A673 (cell line): ENCODE data around the gene MARVELD3. TPM values are rescaled to one million over a fixed set of nuclear protein-coding genes. Genes with fewer than 3 reads are reported as not detected.
"Not testable (repeated sequence)": the region's sequence is repeated elsewhere in the genome, so short reads cannot be mapped to it uniquely, and the experiment has no call there.

Experiments used
- Bru-seq: library from RNA; stranded (reverse); fragments of 400-500 nt; gene quantifications from one replicate; lab custom pipeline; 2021; lab: Mats Ljungman, UMichigan
- BruChase-seq, 2 experiments: library from RNA; stranded (reverse); fragments of 400-500 nt; gene quantifications; one replicate each; lab custom pipeline; 2021; lab: Mats Ljungman, UMichigan
- BruUV-seq: library from RNA; stranded (reverse); fragments of 400-500 nt; replicated peaks from 2 replicates; lab custom pipeline; 2021; lab: Mats Ljungman, UMichigan
- CTCF ChIA-PET: fragments of 300-600 bp; sonication (Branson Sonifier 250); formaldehyde crosslinking; loops from one replicate; lab custom pipeline; 2022; ENCODE audit warnings: antibody characterized with exemption; lab: Charles Lee
- POLR2A ChIA-PET: fragments of 300-600 bp; sonication (Branson Sonifier 250); formaldehyde crosslinking; loops from one replicate; lab custom pipeline; 2022; ENCODE audit warnings: antibody characterized with exemption; ENCODE audit not compliant: low non-redundant PET; lab: Charles Lee
- DNase-seq: peaks from one replicate; pipeline ENCODE4 v3.0.0-alpha.2; 2015; ENCODE audit warnings: low spot score
- H3K27ac ChIP-seq: fragments of 200-600 bp; sonication (generic); 2 replicates; pipeline ENCODE4 v1.5.1; 2016; ENCODE audit warnings: mixed run types, low read depth, mild to moderate bottlenecking, mixed read lengths, antibody characterized with exemption, low read length; ENCODE audit not compliant: poor library complexity, severe bottlenecking
- H3K27me3 ChIP-seq: fragments of 200-600 bp; sonication (generic); replicated peaks from 2 replicates; pipeline ENCODE4 v1.6.1; 2017; ENCODE audit warnings: mixed run types, low read depth, mild to moderate bottlenecking, mixed read lengths, antibody characterized with exemption, low read length; ENCODE audit not compliant: insufficient read depth, poor library complexity
- H3K36me3 ChIP-seq: fragments of 200-600 bp; sonication (generic); 2 replicates; pipeline ENCODE4 v1.6.1; 2016; ENCODE audit warnings: mixed run types, mild to moderate bottlenecking, mixed read lengths, antibody characterized with exemption, low read length; ENCODE audit not compliant: insufficient read depth, poor library complexity, severe bottlenecking
- H3K4me1 ChIP-seq: fragments of 200-600 bp; sonication (generic); 2 replicates; pipeline ENCODE4 v1.6.1; 2017; ENCODE audit warnings: mixed run types, mild to moderate bottlenecking, mixed read lengths, antibody characterized with exemption, low read length; ENCODE audit not compliant: insufficient read depth, poor library complexity, severe bottlenecking
- H3K4me3 ChIP-seq: fragments of 200-600 bp; sonication (generic); 2 replicates; pipeline ENCODE4 v1.5.1; 2016; ENCODE audit warnings: low read depth, mixed run types, mild to moderate bottlenecking, mixed read lengths, low read length; ENCODE audit not compliant: poor library complexity, severe bottlenecking
- H3K9me3 ChIP-seq: fragments of 200-600 bp; sonication (generic); 2 replicates; pipeline ENCODE4 v1.6.1; 2016; ENCODE audit warnings: mixed run types, low read depth, mild to moderate bottlenecking, mixed read lengths, antibody characterized with exemption, low read length; ENCODE audit not compliant: poor library complexity, severe bottlenecking
- EZH2 ChIP-seq: fragments of 200-600 bp; sonication (generic); IDR thresholded peaks from 2 replicates; pipeline ENCODE4 v1.6.1; 2017; ENCODE audit warnings: borderline replicate concordance, low read depth, mild to moderate bottlenecking, mixed read lengths, antibody characterized with exemption, low read length; ENCODE audit not compliant: poor library complexity, severe bottlenecking
- intact Hi-C: fragments of 100-400 bp; cut with micrococcal nuclease; formaldehyde crosslinking; loops from one replicate; pipeline ENCODE4 v1.10.0; 2022; ENCODE audit not compliant: unreplicated experiment
- long read RNA-seq: library from polyadenylated mRNA; stranded (forward); transcript quantifications from one replicate; pipeline ENCODE4 v2.0.0, GENCODE V29; 2022
- total RNA-seq: library from RNA; stranded (reverse); gene quantifications from 2 replicates; pipeline ENCODE4 v1.2.3, GENCODE V29; 2021
- TF ChIP-seq, protein P1 (sequence below): fragments of 300-800, 200-600 bp; sonication (generic); conservative IDR thresholded peaks from 2 replicates; pipeline ENCODE4 v1.5.1; 2017; ENCODE audit warnings: low read depth, mild to moderate bottlenecking, antibody characterized with exemption, low read length, moderate library complexity, mixed read lengths

Gene MARVELD3, protein sequence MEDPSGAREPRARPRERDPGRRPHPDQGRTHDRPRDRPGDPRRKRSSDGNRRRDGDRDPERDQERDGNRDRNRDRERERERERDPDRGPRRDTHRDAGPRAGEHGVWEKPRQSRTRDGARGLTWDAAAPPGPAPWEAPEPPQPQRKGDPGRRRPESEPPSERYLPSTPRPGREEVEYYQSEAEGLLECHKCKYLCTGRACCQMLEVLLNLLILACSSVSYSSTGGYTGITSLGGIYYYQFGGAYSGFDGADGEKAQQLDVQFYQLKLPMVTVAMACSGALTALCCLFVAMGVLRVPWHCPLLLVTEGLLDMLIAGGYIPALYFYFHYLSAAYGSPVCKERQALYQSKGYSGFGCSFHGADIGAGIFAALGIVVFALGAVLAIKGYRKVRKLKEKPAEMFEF
- total RNA-seq, result 1.4 and 1.5 TPM in 2 replicates
- percentile 34 among the genes with signal in this experiment for Bru-seq, nascent RNA
- BruChase-seq, experiment 1, labeled RNA remaining after a 2-hour chase, result percentile 33 among the genes with signal in this experiment
- BruChase-seq, experiment 2, labeled RNA remaining after a 6-hour chase, result percentile 39 among the genes with signal in this experiment
- long read RNA-seq, partial matches to known transcripts, result 0 of 5 reads
- long read RNA-seq, other reads (novel, unspliced or antisense), result 1 of 5 reads

DNA sequence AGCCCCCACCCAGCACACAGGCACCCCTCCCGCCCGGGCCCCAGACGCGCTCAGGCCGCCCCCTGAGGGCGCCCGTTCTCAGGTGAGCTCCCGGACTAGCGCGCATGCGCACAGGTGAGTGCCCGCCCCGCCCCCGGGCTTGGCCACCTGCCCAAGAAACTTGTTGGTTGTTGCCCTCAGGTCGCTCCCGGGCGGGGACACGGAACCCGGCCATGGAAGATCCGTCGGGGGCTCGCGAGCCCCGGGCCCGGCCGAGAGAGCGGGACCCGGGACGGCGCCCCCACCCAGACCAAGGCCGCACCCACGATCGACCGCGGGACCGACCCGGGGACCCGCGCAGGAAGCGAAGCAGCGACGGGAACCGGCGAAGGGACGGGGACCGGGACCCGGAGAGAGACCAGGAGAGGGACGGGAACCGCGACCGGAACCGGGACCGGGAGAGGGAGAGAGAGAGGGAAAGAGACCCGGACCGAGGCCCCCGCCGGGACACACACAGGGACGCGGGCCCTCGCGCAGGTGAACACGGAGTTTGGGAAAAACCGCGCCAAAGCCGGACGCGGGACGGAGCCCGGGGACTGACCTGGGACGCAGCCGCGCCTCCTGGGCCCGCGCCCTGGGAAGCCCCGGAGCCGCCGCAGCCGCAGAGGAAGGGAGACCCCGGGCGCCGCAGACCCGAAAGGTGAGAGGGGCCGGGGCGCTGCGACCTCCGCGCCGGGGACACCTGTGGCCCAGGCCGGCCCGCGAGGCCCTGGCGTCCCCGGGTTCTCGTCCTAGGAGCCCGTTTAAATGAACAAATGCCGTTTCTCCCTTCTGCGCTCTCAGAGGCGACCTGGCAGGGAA lies at the start of gene MARVELD3:
Gene MARVELD3 (plus strand): TSS at position 167 of the 840 bp plus-strand sequence. CDS start 46 bp downstream, at position 213.
- Histone ChIP-seq H3K4me3 (peak within 1 kb of the TSS; percentile 62), H3K4me1 (peaks cover 17% of the 10 kb centered on the region), H3K9me3 (no peaks in the 10 kb centered on the region), H3K27ac (no peak within 1 kb of the TSS), H3K27me3 (no peaks in the 10 kb centered on the region), H3K36me3 (no peaks in the 10 kb centered on the region)
- ChIA-PET CTCF (no interaction called here), POLR2A (no interaction called here)
- intact Hi-C loops, result no loop called here
- TF ChIP-seq, protein P1, sequence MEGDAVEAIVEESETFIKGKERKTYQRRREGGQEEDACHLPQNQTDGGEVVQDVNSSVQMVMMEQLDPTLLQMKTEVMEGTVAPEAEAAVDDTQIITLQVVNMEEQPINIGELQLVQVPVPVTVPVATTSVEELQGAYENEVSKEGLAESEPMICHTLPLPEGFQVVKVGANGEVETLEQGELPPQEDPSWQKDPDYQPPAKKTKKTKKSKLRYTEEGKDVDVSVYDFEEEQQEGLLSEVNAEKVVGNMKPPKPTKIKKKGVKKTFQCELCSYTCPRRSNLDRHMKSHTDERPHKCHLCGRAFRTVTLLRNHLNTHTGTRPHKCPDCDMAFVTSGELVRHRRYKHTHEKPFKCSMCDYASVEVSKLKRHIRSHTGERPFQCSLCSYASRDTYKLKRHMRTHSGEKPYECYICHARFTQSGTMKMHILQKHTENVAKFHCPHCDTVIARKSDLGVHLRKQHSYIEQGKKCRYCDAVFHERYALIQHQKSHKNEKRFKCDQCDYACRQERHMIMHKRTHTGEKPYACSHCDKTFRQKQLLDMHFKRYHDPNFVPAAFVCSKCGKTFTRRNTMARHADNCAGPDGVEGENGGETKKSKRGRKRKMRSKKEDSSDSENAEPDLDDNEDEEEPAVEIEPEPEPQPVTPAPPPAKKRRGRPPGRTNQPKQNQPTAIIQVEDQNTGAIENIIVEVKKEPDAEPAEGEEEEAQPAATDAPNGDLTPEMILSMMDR, result no peak
- TF ChIP-seq EZH2, result no peak
- no peak for DNase-seq
- BruUV-seq, result no TSS peak

DNA sequence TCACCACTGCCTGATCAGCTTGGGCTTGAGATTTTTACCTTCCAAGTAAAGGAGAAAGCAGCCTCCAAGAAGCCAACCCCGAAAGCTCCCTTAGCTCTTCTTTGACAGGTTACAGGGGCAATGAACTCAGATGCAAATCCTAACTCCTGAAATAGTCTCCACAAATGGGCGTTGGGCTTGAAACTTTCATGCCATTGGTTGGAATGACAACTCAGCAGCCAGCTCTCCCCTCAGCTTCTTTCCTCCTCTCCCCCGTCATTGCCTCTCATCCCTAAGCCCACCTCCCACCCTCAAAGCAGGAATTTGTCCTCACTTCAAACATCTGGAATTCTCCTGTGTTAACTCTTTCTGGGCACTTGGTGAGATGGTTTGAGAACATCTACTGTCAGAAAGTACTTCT lies 49.0 kb upstream of the MARVELD3 start, which contains the start of gene TAT:
Gene TAT (minus strand): TSS at position 122 of the 400 bp plus-strand sequence. CDS start 677 bp downstream, outside the sequence.
- CTCF ChIA-PET, result no interaction called here
- Histone ChIP-seq H3K27me3 (peaks cover 38% of the 10 kb centered on the region), H3K9me3 (no peaks in the 10 kb centered on the region), H3K36me3 (no peaks in the 10 kb centered on the region), H3K4me3 (no peak within 1 kb of the TSS), H3K27ac (no peak within 1 kb of the TSS), H3K4me1 (no peaks in the 10 kb centered on the region)
- no TSS peak for BruUV-seq
- POLR2A ChIA-PET, result interaction anchor here (0.7 kb wide), 1 partner anchor 999 kb away, joined by 6 read pairs; no protein-coding TSS in a partner anchor
- DNase-seq, result no peak
- TF ChIP-seq, protein P1, result no peak
- TF ChIP-seq EZH2, result no peak
- intact Hi-C loops, result no loop called here

DNA sequence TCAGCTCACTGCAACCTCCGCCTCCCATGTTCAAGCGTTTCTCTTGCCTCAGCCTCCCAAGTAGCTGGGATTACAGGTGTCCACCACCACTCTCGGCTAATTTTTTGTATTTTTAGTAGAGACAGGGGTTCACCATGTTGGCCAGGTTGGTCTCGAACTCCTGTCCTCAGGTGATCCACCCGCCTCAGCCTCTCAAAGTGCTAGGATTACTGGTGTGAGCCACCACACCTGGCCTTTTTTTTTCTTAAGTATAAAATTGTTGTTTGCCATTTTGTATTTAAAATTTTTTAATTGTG lies 43.5 kb upstream of the MARVELD3 start:
- H3K4me1 ChIP-seq, BruUV-seq, H3K9me3 ChIP-seq, H3K27ac ChIP-seq, intact Hi-C loops, DNase-seq, POLR2A ChIA-PET, H3K4me3 ChIP-seq, H3K36me3 ChIP-seq: not testable (repeated sequence)
- CTCF ChIA-PET, result interaction anchor here (0.7 kb wide), 1 partner anchor 49 kb away, joined by 4 read pairs; no protein-coding TSS in a partner anchor
- peaks cover 50% of the 10 kb centered on the region for H3K27me3 ChIP-seq
